Uterus (tissue), 4 donors: ENCODE data around the gene ARAP3. TPM values are rescaled to one million over a fixed set of nuclear protein-coding genes. Genes with fewer than 3 reads are reported as not detected.

Experiments used
- DNase-seq, 2 donors: peaks; one replicate each; pipeline ENCODE4 v3.0.0-alpha.2; 2019 to 2020
- H3K27ac ChIP-seq, 2 donors: fragments of 200-600 bp; sonication (generic); 1 replicate in 1 of 2; 2 replicates in 1 of 2; pipeline ENCODE4 v1.5.1; 2016 to 2018
- H3K27me3 ChIP-seq, 2 donors: fragments of 200-600 bp; sonication (generic); one replicate each; pipeline ENCODE4 v1.5.1; 2018 to 2019; ENCODE audit warnings: control low read depth in 1 of 2
- H3K36me3 ChIP-seq, 2 donors: fragments of 200-600 bp; sonication (generic); one replicate each; pipeline ENCODE4 v1.5.1; 2019; ENCODE audit warnings: control low read depth in 1 of 2
- H3K4me1 ChIP-seq, 2 donors: fragments of 200-600 bp; sonication (generic); one replicate each; pipeline ENCODE4 v1.5.1; 2018 to 2019; ENCODE audit warnings: control low read depth in 1 of 2
- H3K4me3 ChIP-seq, 2 donors: fragments of 200-600 bp; sonication (generic); 1 replicate in 1 of 2; 2 replicates in 1 of 2; pipeline ENCODE4 v1.5.1; 2018 to 2019; ENCODE audit warnings: mild to moderate bottlenecking in 1 of 2
- H3K9me3 ChIP-seq, 2 donors: fragments of 200-600 bp; sonication (generic); one replicate each; pipeline ENCODE4 v1.5.1; 2019; ENCODE audit warnings: control low read depth in 1 of 2
- CTCF ChIP-seq, 4 experiments: fragments of 200-600 bp in 2 of 4; fragments of 450-650 bp in 2 of 4; sonication (generic) in 2 of 4; IDR thresholded peaks; one replicate each; pipeline ENCODE4 v1.5.1; 2016 to 2019; ENCODE audit warnings: antibody characterized with exemption in 4 of 4, mild to moderate bottlenecking in 2 of 4, moderate library complexity in 1 of 4
- POLR2A ChIP-seq, 2 donors: fragments of 450-650 bp; IDR thresholded peaks; one replicate each; pipeline ENCODE4 v1.6.1; 2016; ENCODE audit warnings: antibody characterized with exemption in 2 of 2, mild to moderate bottlenecking in 1 of 2, moderate library complexity in 1 of 2
- intact Hi-C: fragments of 100-400 bp; cut with DNase I; formaldehyde crosslinking; loops from one replicate; pipeline ENCODE4 v1.15.1; 2023; ENCODE audit warnings: low total_unique reads
- total RNA-seq, 4 donors: library from RNA; depleted of rRNA in 3 of 4; stranded (reverse); fragments of >200 nt in 3 of 4; gene quantifications; one replicate each; pipeline versions ENCODE4 v1.1.0 to v1.2.4, GENCODE V29; 2014 to 2023
- donor health status: DM: yes; HTN: yes; CAD: no.

ARAP3 gene
- total RNA-seq, 4 donors from 2014 or later: 4.1 to 39.9 (median 12.5) TPM

GRCh38 chr5:141647242-141647641, 34.8 kb downstream of the ARAP3 start:
- intact Hi-C loops: no loop called here
- Histone ChIP-seq H3K27me3 (no peaks in the 10 kb centered on the region), H3K4me1 (no peaks in the 10 kb centered on the region), H3K4me3 (no peak overlapping the region), H3K36me3 (no peaks in the 10 kb centered on the region), H3K27ac (no peak overlapping the region), H3K9me3 (no peaks in the 10 kb centered on the region)
- no peak for DNase-seq
- TF ChIP-seq POLR2A (IDR thresholded peaks at IDR 0.05) (no peak), CTCF (IDR thresholded peaks at IDR 0.05) (no peak)

GRCh38 chr5:141646026-141646425, 36.0 kb downstream of the ARAP3 start:
- no peak overlapping the region for H3K4me3 ChIP-seq
- no peaks in the 10 kb centered on the region for H3K27me3 ChIP-seq
- intact Hi-C loops: no loop called here
- no peaks in the 10 kb centered on the region for H3K36me3 ChIP-seq
- no peak overlapping the region for H3K27ac ChIP-seq
- H3K4me1 ChIP-seq: no peaks in the 10 kb centered on the region
- TF ChIP-seq POLR2A (IDR thresholded peaks at IDR 0.05) (no peak), CTCF (IDR thresholded peaks at IDR 0.05) (no peak)
- no peak for DNase-seq
- no peaks in the 10 kb centered on the region for H3K9me3 ChIP-seq

GRCh38 chr5:141641634-141642267, 40.3 kb downstream of the ARAP3 start:
- H3K36me3 ChIP-seq: no peaks in the 10 kb centered on the region
- DNase-seq: no peak
- H3K27ac ChIP-seq: no peak overlapping the region
- peaks cover 0 to 7% of the 10 kb centered on the region in 2 donors for H3K4me1 ChIP-seq
- TF ChIP-seq CTCF (IDR thresholded peaks at IDR 0.05) (no peak), POLR2A (IDR thresholded peaks at IDR 0.05) (no peak)
- intact Hi-C loops: no loop called here
- H3K4me3 ChIP-seq: no peak overlapping the region
- H3K27me3 ChIP-seq: no peaks in the 10 kb centered on the region
- no peaks in the 10 kb centered on the region for H3K9me3 ChIP-seq

GRCh38 chr5:141640698-141641097, 41.3 kb downstream of the ARAP3 start:
- H3K9me3 ChIP-seq: no peaks in the 10 kb centered on the region
- intact Hi-C loops: no loop called here
- TF ChIP-seq POLR2A (IDR thresholded peaks at IDR 0.05) (no peak), CTCF (IDR thresholded peaks at IDR 0.05) (no peak)
- DNase-seq: no peak
- H3K4me3 ChIP-seq: no peak overlapping the region
- peaks cover 0 to 10% of the 10 kb centered on the region in 2 donors for H3K4me1 ChIP-seq
- H3K27me3 ChIP-seq: no peaks in the 10 kb centered on the region
- no peak overlapping the region for H3K27ac ChIP-seq
- no peaks in the 10 kb centered on the region for H3K36me3 ChIP-seq

- Histone ChIP-seq H3K9me3 (no peaks in the 10 kb centered on the region), H3K36me3 (no peaks in the 10 kb centered on the region), H3K27me3 (no peaks in the 10 kb centered on the region), H3K27ac (no peak overlapping the region), H3K4me1 (peaks cover 4 to 13% of the 10 kb centered on the region in 2 donors), H3K4me3 (no peak overlapping the region)
- no peak for TF ChIP-seq POLR2A (IDR thresholded peaks at IDR 0.05)
- no peak for DNase-seq
- intact Hi-C loops: no loop called here
These were observed 42.0 kb downstream of the ARAP3 start for GRCh38 chr5:141640051-141640415.
